Vagina (tissue), 2 donors: ENCODE data around the gene SGPP2. TPM values are rescaled to one million over a fixed set of nuclear protein-coding genes. Genes with fewer than 3 reads are reported as not detected.

Experiments
- DNase-seq, 2 donors: peaks; one replicate each; pipeline ENCODE4 v3.0.0-alpha.2; 2017; ENCODE audit errors: extremely low spot score in 2 of 2
- H3K27ac ChIP-seq: fragments of 200-600 bp; sonication (generic); one replicate; pipeline ENCODE4 v1.5.1; 2019
- H3K27me3 ChIP-seq: fragments of 200-600 bp; sonication (generic); one replicate; pipeline ENCODE4 v1.5.1; 2019
- H3K36me3 ChIP-seq, 2 donors: fragments of 200-600 bp; sonication (generic); one replicate each; pipeline ENCODE4 v1.5.1; 2017 to 2019
- H3K4me1 ChIP-seq: fragments of 200-600 bp; sonication (generic); one replicate; pipeline ENCODE4 v1.5.1; 2019
- H3K4me3 ChIP-seq, 2 donors: fragments of 200-600 bp; sonication (generic); 1 replicate in 1 of 2; 2 replicates in 1 of 2; pipeline ENCODE4 v1.5.1; 2016 to 2019
- H3K9me3 ChIP-seq: fragments of 200-600 bp; sonication (generic); one replicate; pipeline ENCODE4 v1.5.1; 2019
- CTCF ChIP-seq, 3 experiments: fragments of 450-650 bp in 2 of 3; fragments of 200-600 bp in 1 of 3; sonication (generic) in 1 of 3; IDR thresholded peaks; one replicate each; pipeline ENCODE4 v1.5.1; 2017 to 2019; ENCODE audit warnings: antibody characterized with exemption in 3 of 3, mild to moderate bottlenecking in 2 of 3, moderate library complexity in 2 of 3
- POLR2A ChIP-seq, 2 donors: fragments of 450-650 bp; IDR thresholded peaks; one replicate each; pipeline ENCODE4 v1.6.1; 2017; ENCODE audit warnings: antibody characterized with exemption in 2 of 2, mild to moderate bottlenecking in 2 of 2, moderate library complexity in 2 of 2
- POLR2AphosphoS5 ChIP-seq, 2 donors: sonication (generic); formaldehyde crosslinking; IDR thresholded peaks; one replicate each; pipeline ENCODE4 v1.9.0; 2017; ENCODE audit warnings: antibody characterized with exemption in 2 of 2, mild to moderate bottlenecking in 2 of 2, low read depth in 1 of 2; ENCODE audit not compliant: insufficient read depth in 1 of 2
- intact Hi-C: fragments of 100-400 bp; cut with DNase I; formaldehyde crosslinking; loops from one replicate; pipeline ENCODE4 v1.15.1; 2023
- total RNA-seq: library from RNA; depleted of rRNA; stranded (reverse); fragments of >200 nt; gene quantifications from one replicate; pipeline ENCODE4 v1.2.3, GENCODE V29; 2016

SGPP2 gene
- total RNA-seq, 1 donor from 2014 or later = 24.8 TPM

- Histone ChIP-seq H3K27me3 (no peaks in the 10 kb centered on the region), H3K4me3 (no peak overlapping the region), H3K4me1 (no peaks in the 10 kb centered on the region), H3K27ac (no peak overlapping the region), H3K9me3 (no peaks in the 10 kb centered on the region), H3K36me3 (no peaks in the 10 kb centered on the region)
- DNase-seq = peak in 1 of 2 donors; percentile 22
- intact Hi-C loops = no loop called here
- no peak for TF ChIP-seq POLR2AphosphoS5 (IDR thresholded peaks at IDR 0.05; ENCODE audit: insufficient read depth in 1 of 2, low read depth in 1 of 2)
- no peak for TF ChIP-seq POLR2A (IDR thresholded peaks at IDR 0.05)
- TF ChIP-seq CTCF (IDR thresholded peaks at IDR 0.05) = no peak
Measured at GRCh38 chr2:222440673-222441422, 16.5 kb downstream of the SGPP2 start.

GRCh38 chr2:222442665-222443064, 18.3 kb downstream of the SGPP2 start:
- Histone ChIP-seq H3K27me3 (no peaks in the 10 kb centered on the region), H3K27ac (no peak overlapping the region), H3K36me3 (no peaks in the 10 kb centered on the region), H3K9me3 (no peaks in the 10 kb centered on the region), H3K4me1 (no peaks in the 10 kb centered on the region), H3K4me3 (no peak overlapping the region)
- TF ChIP-seq POLR2AphosphoS5 (IDR thresholded peaks at IDR 0.05; ENCODE audit: insufficient read depth in 1 of 2, low read depth in 1 of 2) = no peak
- TF ChIP-seq CTCF (IDR thresholded peaks at IDR 0.05) = no peak
- TF ChIP-seq POLR2A (IDR thresholded peaks at IDR 0.05) = no peak
- intact Hi-C loops = no loop called here
- DNase-seq = no peak

GRCh38 chr2:222445227-222445626, 20.9 kb downstream of the SGPP2 start:
- H3K4me3 ChIP-seq = no peak overlapping the region
- TF ChIP-seq POLR2AphosphoS5 (IDR thresholded peaks at IDR 0.05; ENCODE audit: insufficient read depth in 1 of 2, low read depth in 1 of 2) (no peak), POLR2A (IDR thresholded peaks at IDR 0.05) (no peak), CTCF (IDR thresholded peaks at IDR 0.05) (no peak)
- no peak for DNase-seq
- no peaks in the 10 kb centered on the region for H3K36me3 ChIP-seq
- intact Hi-C loops = no loop called here
- H3K9me3 ChIP-seq = no peaks in the 10 kb centered on the region
- no peaks in the 10 kb centered on the region for H3K27me3 ChIP-seq
- H3K4me1 ChIP-seq = no peaks in the 10 kb centered on the region
- H3K27ac ChIP-seq = no peak overlapping the region

- intact Hi-C loops = no loop called here
- H3K27me3 ChIP-seq = no peaks in the 10 kb centered on the region
- H3K9me3 ChIP-seq = no peaks in the 10 kb centered on the region
- TF ChIP-seq CTCF (IDR thresholded peaks at IDR 0.05) (no peak), POLR2AphosphoS5 (IDR thresholded peaks at IDR 0.05; ENCODE audit: insufficient read depth in 1 of 2, low read depth in 1 of 2) (no peak), POLR2A (IDR thresholded peaks at IDR 0.05) (no peak)
- no peaks in the 10 kb centered on the region for H3K36me3 ChIP-seq
- DNase-seq = no peak
- no peaks in the 10 kb centered on the region for H3K4me1 ChIP-seq
- H3K4me3 ChIP-seq = no peak overlapping the region
- H3K27ac ChIP-seq = no peak overlapping the region
Measured at GRCh38 chr2:222447131-222447530, 22.8 kb downstream of the SGPP2 start.

- Histone ChIP-seq H3K27ac (no peak overlapping the region), H3K36me3 (no peaks in the 10 kb centered on the region), H3K4me1 (no peaks in the 10 kb centered on the region), H3K9me3 (no peaks in the 10 kb centered on the region), H3K4me3 (no peak overlapping the region), H3K27me3 (no peaks in the 10 kb centered on the region)
- TF ChIP-seq POLR2AphosphoS5 (IDR thresholded peaks at IDR 0.05; ENCODE audit: insufficient read depth in 1 of 2, low read depth in 1 of 2) (peak; percentile 14 to 28), POLR2A (IDR thresholded peaks at IDR 0.05) (no peak)
- intact Hi-C loops = no loop called here
- peak in 1 of 2 donors; percentile 93 for DNase-seq
Measured at GRCh38 chr2:222448748-222449181, 24.4 kb downstream of the SGPP2 start.
